HG03097 (cell line): ENCODE measurements around the gene AGBL3.

Source experiments
- ATAC-seq: cut with Tn5 transposase; IDR thresholded peaks from one replicate; pipeline ENCODE4 v1.9.1; 2021; ENCODE audit not compliant: unreplicated experiment, low FRiP score

AGBL3 gene

GRCh38 chr7:135181261-135181928, 195.1 kb downstream of the AGBL3 start:
- ATAC-seq, result no peak

DNA sequence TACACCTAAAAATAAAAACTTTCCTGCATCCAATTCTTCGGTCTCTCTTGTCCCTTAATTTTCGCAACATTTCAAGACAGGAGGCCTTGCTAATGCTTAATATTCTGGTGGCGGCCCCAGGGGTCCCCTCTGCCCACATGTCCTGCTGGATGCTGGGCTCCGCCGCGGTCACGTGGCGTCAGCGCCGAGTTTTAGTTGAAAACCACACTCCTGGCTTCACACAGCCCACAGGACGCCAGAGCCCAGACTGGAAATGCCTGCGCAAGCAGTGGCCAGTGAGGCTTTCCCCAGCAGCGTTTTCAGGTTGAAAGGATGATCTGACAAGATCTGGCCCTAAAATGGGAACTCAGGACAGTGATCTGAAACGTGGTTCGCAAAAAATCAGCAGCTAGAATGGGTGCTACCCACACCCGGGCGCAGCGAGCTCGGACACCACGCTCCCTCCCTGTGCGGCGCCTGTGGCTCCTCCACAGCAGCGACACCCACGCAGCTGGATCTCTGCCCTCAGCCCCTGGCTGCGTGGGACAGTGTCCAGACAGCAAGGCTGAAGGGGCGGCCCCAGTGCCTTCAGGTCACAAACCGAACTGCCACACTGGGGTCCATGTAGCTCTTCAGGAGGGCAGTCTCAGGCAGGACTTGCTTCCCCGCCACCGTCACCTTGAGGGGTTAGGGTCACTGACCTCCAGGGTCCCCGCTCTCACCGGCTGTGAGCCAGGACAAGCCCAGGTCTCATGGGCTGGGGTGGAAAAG, 195.8 kb downstream of the AGBL3 start:
- no peak for ATAC-seq

GRCh38 chr7:135183478-135183877, 197.2 kb downstream of the AGBL3 start:
- ATAC-seq, result no peak

DNA sequence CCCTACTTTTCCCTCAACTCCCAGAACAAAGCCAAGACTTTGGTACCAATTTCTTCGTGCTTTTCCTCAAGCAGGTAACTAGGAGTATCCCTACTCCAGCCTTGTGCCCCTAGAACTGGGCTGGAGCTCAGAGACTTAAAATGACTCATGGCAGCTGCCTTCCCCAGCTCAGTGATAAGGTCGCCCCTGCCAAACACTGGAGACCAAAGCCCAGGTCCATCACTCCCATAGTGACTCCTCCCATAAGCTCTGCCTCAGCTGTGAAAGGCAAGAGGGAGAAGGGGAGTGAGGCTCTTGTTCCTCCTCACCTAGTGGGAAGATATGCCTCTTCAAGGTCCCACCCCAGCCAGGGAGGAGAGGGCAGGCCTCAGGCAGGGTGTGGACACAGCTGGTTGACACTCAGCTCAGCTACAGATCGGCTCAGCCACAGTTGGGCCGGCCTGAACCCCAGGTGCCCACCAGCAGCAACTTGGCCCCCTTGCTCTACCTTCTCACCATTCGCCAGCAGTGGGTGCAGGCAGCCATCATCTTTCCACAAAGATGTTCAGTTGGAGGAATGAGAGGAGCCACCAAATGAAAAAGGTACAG, 198.0 kb downstream of the AGBL3 start:
- no peak for ATAC-seq
